Natural killer cell (primary cell): ENCODE results near the gene ZCCHC3. TPM values are rescaled to one million over a fixed set of nuclear protein-coding genes. Genes with fewer than 3 reads are reported as not detected.

ENCODE experiments used
- ATAC-seq, 3 donors: fragments of 150-1000 bp in 2 of 3; fragments of 200-7000 bp in 1 of 3; cut with Tn5 transposase; 1 replicate in 1 of 3; 2 replicates in 2 of 3; pipeline ENCODE4 v1.10.0; 2021; ENCODE audit warnings: mild to moderate bottlenecking in 2 of 3, moderate library complexity in 2 of 3
- DNase-seq, 2 donors: peaks; one replicate each; pipeline versions ENCODE4 v3.0.0 to v3.0.0-alpha.2; 2013 to 2021; ENCODE audit warnings: mixed read lengths in 1 of 2
- H3K27ac ChIP-seq: one replicate; pipeline ENCODE4 v1.5.1; 2013; ENCODE audit warnings: mild to moderate bottlenecking, low read length
- H3K27me3 ChIP-seq: one replicate; pipeline ENCODE4 v1.6.1; 2013; ENCODE audit warnings: low read length; ENCODE audit not compliant: control insufficient read depth, insufficient read depth
- H3K36me3 ChIP-seq: one replicate; pipeline ENCODE4 v1.6.1; 2013; ENCODE audit warnings: low read length; ENCODE audit not compliant: control insufficient read depth, insufficient read depth
- H3K4me1 ChIP-seq: one replicate; pipeline ENCODE4 v1.6.1; 2013; ENCODE audit warnings: low read length; ENCODE audit not compliant: control insufficient read depth, insufficient read depth
- H3K4me3 ChIP-seq: one replicate; pipeline ENCODE4 v1.5.1; 2013; ENCODE audit warnings: low read length
- H3K9me3 ChIP-seq: one replicate; pipeline ENCODE4 v1.6.1; 2013; ENCODE audit warnings: low read length; ENCODE audit not compliant: control insufficient read depth, insufficient read depth
- H3K27ac Mint-ChIP-seq, 2 donors: one replicate each; pipeline ENCODE4 v1.8.0; 2022; ENCODE audit warnings: mild to moderate bottlenecking in 2 of 2, mixed read lengths in 2 of 2, moderate library complexity in 1 of 2
- H3K27me3 Mint-ChIP-seq, 2 donors: one replicate each; pipeline ENCODE4 v1.8.0; 2022; ENCODE audit warnings: low read depth in 2 of 2, mixed read lengths in 2 of 2
- H3K36me3 Mint-ChIP-seq: one replicate; pipeline ENCODE4 v1.8.0; 2022; ENCODE audit warnings: mixed read lengths
- H3K4me1 Mint-ChIP-seq, 2 donors: one replicate each; pipeline ENCODE4 v1.8.0; 2022; ENCODE audit warnings: mixed read lengths in 2 of 2
- H3K4me3 Mint-ChIP-seq: one replicate; pipeline ENCODE4 v1.8.0; 2022; ENCODE audit warnings: mild to moderate bottlenecking, moderate library complexity, mixed read lengths
- H3K9me3 Mint-ChIP-seq, 2 donors: one replicate each; pipeline ENCODE4 v1.8.0; 2022; ENCODE audit warnings: mixed read lengths in 2 of 2
- WGBS: methylation state at CpG from one replicate; pipeline ENCODE4 v1.1.7; 2013; ENCODE audit warnings: missing lambda C conversion rate; ENCODE audit not compliant: insufficient coverage; 5-methylcytosine and 5-hydroxymethylcytosine counted together
- intact Hi-C: fragments of 100-400 bp; cut with micrococcal nuclease; formaldehyde crosslinking; loops from one replicate; pipeline ENCODE4 v1.14.2; 2022
- total RNA-seq, 4 donors: library from RNA; stranded (reverse); fragments of 120-200 nt in 1 of 4; gene quantifications; one replicate each; pipeline versions ENCODE4 v1.2.3 to v1.2.4, GENCODE V29; 2013 to 2022
- TF ChIP-seq, protein P1 (sequence below): fragments of 200-600 bp; IDR thresholded peaks from one replicate; pipeline ENCODE4 v1.8.0; 2022; ENCODE audit warnings: antibody characterized with exemption

Gene ZCCHC3
- total RNA-seq, 3 donors from 2014 or later (not counting 1 experiment from before 2014, with no cell fraction given), result 19.2 to 24.0 (median 20.6) TPM

- H3K27me3 ChIP-seq, result no peaks in the 10 kb centered on the region
- no peak overlapping the region for H3K4me3 ChIP-seq
- Mint-ChIP-seq H3K27ac (no peak overlapping the region), H3K27me3 (peaks cover 0 to 2% of the 10 kb centered on the region in 2 donors), H3K36me3 (no peaks in the 10 kb centered on the region), H3K4me1 (peaks cover 16 to 20% of the 10 kb centered on the region in 2 donors), H3K9me3 (no peaks in the 10 kb centered on the region), H3K4me3 (peak overlapping the region; percentile 22)
- H3K9me3 ChIP-seq, result no peaks in the 10 kb centered on the region
- 95% methylated on average over 8 of the region's 8 CpGs for WGBS
- intact Hi-C loops, result no loop called here
- ATAC-seq (no peak), DNase-seq (no peak)
- TF ChIP-seq, protein P1, sequence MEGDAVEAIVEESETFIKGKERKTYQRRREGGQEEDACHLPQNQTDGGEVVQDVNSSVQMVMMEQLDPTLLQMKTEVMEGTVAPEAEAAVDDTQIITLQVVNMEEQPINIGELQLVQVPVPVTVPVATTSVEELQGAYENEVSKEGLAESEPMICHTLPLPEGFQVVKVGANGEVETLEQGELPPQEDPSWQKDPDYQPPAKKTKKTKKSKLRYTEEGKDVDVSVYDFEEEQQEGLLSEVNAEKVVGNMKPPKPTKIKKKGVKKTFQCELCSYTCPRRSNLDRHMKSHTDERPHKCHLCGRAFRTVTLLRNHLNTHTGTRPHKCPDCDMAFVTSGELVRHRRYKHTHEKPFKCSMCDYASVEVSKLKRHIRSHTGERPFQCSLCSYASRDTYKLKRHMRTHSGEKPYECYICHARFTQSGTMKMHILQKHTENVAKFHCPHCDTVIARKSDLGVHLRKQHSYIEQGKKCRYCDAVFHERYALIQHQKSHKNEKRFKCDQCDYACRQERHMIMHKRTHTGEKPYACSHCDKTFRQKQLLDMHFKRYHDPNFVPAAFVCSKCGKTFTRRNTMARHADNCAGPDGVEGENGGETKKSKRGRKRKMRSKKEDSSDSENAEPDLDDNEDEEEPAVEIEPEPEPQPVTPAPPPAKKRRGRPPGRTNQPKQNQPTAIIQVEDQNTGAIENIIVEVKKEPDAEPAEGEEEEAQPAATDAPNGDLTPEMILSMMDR, result no peak
- H3K4me1 ChIP-seq, result peaks cover 10% of the 10 kb centered on the region
- H3K27ac ChIP-seq, result no peak overlapping the region
- H3K36me3 ChIP-seq, result no peaks in the 10 kb centered on the region
Measured at GRCh38 chr20:312067-312466, 14.7 kb downstream of the ZCCHC3 start.

DNA sequence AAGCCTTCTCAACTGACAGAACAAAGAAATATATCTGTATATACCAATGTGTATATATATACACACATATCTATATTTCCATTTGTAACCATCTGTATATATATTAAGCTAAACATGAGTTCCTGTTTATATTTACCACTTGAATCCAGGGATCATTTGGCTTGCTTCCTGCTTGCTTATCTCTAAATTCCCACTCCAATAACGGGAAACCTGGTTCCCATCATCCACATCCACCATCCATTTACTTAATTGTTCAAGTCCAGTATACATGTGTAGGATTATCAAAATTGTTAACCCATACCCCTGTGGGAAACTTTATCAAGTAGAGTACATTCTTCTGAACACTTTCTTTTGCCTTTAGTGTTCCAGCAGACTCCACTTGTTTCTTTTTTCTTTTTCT lies 15.5 kb downstream of the ZCCHC3 start:
- 91% methylated on average over 1 of the region's 1 CpG for WGBS
- Histone ChIP-seq H3K9me3 (no peaks in the 10 kb centered on the region), H3K36me3 (no peaks in the 10 kb centered on the region), H3K27me3 (no peaks in the 10 kb centered on the region), H3K4me3 (no peak overlapping the region), H3K4me1 (peaks cover 10% of the 10 kb centered on the region), H3K27ac (no peak overlapping the region)
- TF ChIP-seq, protein P1, result no peak
- ATAC-seq (no peak), DNase-seq (no peak)
- intact Hi-C loops, result no loop called here
- Mint-ChIP-seq H3K4me3 (no peak overlapping the region), H3K27me3 (peaks cover 0 to 2% of the 10 kb centered on the region in 2 donors), H3K36me3 (no peaks in the 10 kb centered on the region), H3K9me3 (no peaks in the 10 kb centered on the region), H3K27ac (no peak overlapping the region), H3K4me1 (peaks cover 16 to 20% of the 10 kb centered on the region in 2 donors)

DNA sequence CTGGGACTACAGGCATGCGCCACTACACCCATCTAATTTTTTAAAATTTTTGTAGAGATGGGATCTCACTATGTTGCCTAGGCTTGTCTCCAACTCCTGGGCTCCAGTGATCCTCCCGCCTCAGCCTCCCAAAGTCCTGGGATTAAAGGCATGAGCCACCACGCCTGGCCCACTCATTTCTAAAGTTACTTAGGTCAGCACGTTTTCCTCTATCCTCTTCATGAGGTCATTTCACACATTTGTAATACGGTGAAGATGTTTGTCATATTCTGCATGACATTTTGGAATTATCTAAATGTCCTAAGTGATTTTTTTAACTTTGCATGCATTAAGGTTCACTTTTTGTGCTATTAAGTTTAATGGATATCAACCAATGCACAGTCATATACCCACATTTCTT lies 16.0 kb downstream of the ZCCHC3 start:
- H3K9me3 Mint-ChIP-seq, result no peaks in the 10 kb centered on the region
- peaks cover 16 to 20% of the 10 kb centered on the region in 2 donors for H3K4me1 Mint-ChIP-seq
- H3K4me3 Mint-ChIP-seq, result no peak overlapping the region
- Histone ChIP-seq H3K4me1 (peaks cover 10% of the 10 kb centered on the region), H3K36me3 (no peaks in the 10 kb centered on the region), H3K4me3 (no peak overlapping the region), H3K9me3 (no peaks in the 10 kb centered on the region), H3K27me3 (no peaks in the 10 kb centered on the region), H3K27ac (no peak overlapping the region)
- 94% methylated on average over 3 of the region's 5 CpGs for WGBS
- TF ChIP-seq, protein P1, result no peak
- intact Hi-C loops, result no loop called here
- no peak overlapping the region for H3K27ac Mint-ChIP-seq
- peaks cover 0 to 2% of the 10 kb centered on the region in 2 donors for H3K27me3 Mint-ChIP-seq
- no peak for DNase-seq
- no peaks in the 10 kb centered on the region for H3K36me3 Mint-ChIP-seq
- no peak for ATAC-seq

- Mint-ChIP-seq H3K36me3 (no peaks in the 10 kb centered on the region), H3K4me1 (peaks cover 16 to 20% of the 10 kb centered on the region in 2 donors), H3K27ac (no peak overlapping the region), H3K27me3 (peaks cover 0 to 2% of the 10 kb centered on the region in 2 donors), H3K4me3 (no peak overlapping the region), H3K9me3 (no peaks in the 10 kb centered on the region)
- H3K4me3 ChIP-seq, result no peak overlapping the region
- H3K9me3 ChIP-seq, result no peaks in the 10 kb centered on the region
- intact Hi-C loops, result no loop called here
- DNase-seq (no peak), ATAC-seq (no peak)
- H3K27me3 ChIP-seq, result no peaks in the 10 kb centered on the region
- no peaks in the 10 kb centered on the region for H3K36me3 ChIP-seq
- peaks cover 10% of the 10 kb centered on the region for H3K4me1 ChIP-seq
- TF ChIP-seq, protein P1, result no peak
- no peak overlapping the region for H3K27ac ChIP-seq
Measured at GRCh38 chr20:313948-314347, 16.6 kb downstream of the ZCCHC3 start.
